ENCODE results near the gene RTN4RL1. TPM values are rescaled to one million over a fixed set of nuclear protein-coding genes. Genes with fewer than 3 reads are reported as not detected.

The RTN4RL1 gene
- total and polyA plus RNA-seq, 2 of the 13 experiments (the other 11 are each of a cell fraction or from before 2014, with no cell fraction given), result 0.01 TPM; not detected in 1

DNA sequence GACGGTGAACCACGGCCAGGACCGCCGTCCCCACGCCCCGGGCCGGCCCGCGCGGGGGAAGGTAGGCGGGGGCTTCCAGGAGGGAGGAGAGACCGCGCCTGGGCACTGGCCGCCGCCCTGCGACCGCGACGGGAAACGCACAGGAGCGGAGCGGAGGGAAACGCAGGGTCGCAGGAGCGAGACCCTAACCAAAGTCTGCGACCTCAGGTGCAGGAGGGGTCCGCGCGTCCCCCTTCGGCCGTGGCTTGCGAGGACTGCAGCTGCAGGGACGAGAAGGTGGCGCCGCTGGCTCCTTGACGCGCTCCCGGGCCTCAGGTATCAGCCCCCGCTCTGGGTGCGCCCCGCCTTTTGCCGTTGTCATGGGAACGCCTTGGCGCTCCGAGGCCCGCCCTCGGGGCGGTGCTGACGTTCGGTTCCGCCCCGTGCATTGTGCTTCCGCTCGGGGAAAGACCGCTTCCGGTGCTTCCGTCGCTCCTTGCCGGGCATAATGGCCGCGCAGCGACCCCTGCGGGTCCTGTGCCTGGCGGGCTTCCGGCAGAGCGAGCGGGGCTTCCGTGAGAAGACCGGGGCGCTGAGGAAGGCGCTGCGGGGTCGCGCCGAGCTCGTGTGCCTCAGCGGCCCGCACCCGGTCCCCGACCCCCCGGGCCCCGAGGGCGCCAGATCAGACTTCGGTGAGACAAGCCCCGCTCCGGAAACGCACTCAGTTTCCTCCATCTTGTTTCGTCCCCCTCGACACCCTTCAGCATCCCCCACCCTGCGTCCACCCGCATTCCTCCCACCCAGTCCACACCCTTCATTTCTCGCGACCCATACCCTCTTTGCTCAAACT is 16.6 kb upstream of the RTN4RL1 start, which contains the start of gene OVCA2 (continued):
- TF ChIP-seq, protein P1, sequence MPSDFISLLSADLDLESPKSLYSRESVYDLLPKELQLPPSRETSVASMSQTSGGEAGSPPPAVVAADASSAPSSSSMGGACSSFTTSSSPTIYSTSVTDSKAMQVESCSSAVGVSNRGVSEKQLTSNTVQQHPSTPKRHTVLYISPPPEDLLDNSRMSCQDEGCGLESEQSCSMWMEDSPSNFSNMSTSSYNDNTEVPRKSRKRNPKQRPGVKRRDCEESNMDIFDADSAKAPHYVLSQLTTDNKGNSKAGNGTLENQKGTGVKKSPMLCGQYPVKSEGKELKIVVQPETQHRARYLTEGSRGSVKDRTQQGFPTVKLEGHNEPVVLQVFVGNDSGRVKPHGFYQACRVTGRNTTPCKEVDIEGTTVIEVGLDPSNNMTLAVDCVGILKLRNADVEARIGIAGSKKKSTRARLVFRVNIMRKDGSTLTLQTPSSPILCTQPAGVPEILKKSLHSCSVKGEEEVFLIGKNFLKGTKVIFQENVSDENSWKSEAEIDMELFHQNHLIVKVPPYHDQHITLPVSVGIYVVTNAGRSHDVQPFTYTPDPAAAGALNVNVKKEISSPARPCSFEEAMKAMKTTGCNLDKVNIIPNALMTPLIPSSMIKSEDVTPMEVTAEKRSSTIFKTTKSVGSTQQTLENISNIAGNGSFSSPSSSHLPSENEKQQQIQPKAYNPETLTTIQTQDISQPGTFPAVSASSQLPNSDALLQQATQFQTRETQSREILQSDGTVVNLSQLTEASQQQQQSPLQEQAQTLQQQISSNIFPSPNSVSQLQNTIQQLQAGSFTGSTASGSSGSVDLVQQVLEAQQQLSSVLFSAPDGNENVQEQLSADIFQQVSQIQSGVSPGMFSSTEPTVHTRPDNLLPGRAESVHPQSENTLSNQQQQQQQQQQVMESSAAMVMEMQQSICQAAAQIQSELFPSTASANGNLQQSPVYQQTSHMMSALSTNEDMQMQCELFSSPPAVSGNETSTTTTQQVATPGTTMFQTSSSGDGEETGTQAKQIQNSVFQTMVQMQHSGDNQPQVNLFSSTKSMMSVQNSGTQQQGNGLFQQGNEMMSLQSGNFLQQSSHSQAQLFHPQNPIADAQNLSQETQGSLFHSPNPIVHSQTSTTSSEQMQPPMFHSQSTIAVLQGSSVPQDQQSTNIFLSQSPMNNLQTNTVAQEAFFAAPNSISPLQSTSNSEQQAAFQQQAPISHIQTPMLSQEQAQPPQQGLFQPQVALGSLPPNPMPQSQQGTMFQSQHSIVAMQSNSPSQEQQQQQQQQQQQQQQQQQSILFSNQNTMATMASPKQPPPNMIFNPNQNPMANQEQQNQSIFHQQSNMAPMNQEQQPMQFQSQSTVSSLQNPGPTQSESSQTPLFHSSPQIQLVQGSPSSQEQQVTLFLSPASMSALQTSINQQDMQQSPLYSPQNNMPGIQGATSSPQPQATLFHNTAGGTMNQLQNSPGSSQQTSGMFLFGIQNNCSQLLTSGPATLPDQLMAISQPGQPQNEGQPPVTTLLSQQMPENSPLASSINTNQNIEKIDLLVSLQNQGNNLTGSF (CRISPR knock-in tag; IDR thresholded peaks at IDR 0.05), result no peak
- TF ChIP-seq ZSCAN21 (CRISPR knock-in tag; IDR thresholded peaks at IDR 0.05; ENCODE audit: borderline replicate concordance), result no peak; the same call in 1 of the 2 replicates
- TF ChIP-seq ZNF552 (CRISPR knock-in tag; IDR thresholded peaks at IDR 0.05; ENCODE audit: borderline replicate concordance), result 0 out of 2 replicates have a peak, but pooled peaks have one; percentile 83
- TF ChIP-seq MTA3 (CRISPR knock-in tag; IDR thresholded peaks at IDR 0.05), result no peak
- TF ChIP-seq, protein P2, sequence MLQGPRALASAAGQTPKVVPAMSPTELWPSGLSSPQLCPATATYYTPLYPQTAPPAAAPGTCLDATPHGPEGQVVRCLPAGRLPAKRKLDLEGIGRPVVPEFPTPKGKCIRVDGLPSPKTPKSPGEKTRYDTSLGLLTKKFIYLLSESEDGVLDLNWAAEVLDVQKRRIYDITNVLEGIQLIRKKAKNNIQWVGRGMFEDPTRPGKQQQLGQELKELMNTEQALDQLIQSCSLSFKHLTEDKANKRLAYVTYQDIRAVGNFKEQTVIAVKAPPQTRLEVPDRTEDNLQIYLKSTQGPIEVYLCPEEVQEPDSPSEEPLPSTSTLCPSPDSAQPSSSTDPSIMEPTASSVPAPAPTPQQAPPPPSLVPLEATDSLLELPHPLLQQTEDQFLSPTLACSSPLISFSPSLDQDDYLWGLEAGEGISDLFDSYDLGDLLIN (CRISPR knock-in tag; IDR thresholded peaks at IDR 0.05; ENCODE audit: borderline replicate concordance), result no peak
- TF ChIP-seq ATRX (CRISPR knock-in tag; IDR thresholded peaks at IDR 0.05; ENCODE audit: borderline replicate concordance), result no peak
- TF ChIP-seq EZH2 (conservative IDR thresholded peaks at IDR 0.05; ENCODE audit: low read depth, low read length), result no peak
- TF ChIP-seq NFRKB (IDR thresholded peaks at IDR 0.05), result no peak
- no peak for TF ChIP-seq ZNF292 (CRISPR knock-in tag; IDR thresholded peaks at IDR 0.05; ENCODE audit: borderline replicate concordance, low read depth)
- TF ChIP-seq, protein P3, sequence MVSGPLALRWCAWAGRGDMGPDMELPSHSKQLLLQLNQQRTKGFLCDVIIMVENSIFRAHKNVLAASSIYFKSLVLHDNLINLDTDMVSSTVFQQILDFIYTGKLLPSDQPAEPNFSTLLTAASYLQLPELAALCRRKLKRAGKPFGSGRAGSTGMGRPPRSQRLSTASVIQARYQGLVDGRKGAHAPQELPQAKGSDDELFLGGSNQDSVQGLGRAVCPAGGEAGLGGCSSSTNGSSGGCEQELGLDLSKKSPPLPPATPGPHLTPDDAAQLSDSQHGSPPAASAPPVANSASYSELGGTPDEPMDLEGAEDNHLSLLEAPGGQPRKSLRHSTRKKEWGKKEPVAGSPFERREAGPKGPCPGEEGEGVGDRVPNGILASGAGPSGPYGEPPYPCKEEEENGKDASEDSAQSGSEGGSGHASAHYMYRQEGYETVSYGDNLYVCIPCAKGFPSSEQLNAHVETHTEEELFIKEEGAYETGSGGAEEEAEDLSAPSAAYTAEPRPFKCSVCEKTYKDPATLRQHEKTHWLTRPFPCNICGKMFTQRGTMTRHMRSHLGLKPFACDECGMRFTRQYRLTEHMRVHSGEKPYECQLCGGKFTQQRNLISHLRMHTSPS (CRISPR knock-in tag; IDR thresholded peaks at IDR 0.05; ENCODE audit: low read depth), result 0 out of 2 replicates have a peak, but pooled peaks have one; percentile 23
- no peak for TF ChIP-seq ZNF180 (CRISPR knock-in tag; IDR thresholded peaks at IDR 0.05; ENCODE audit: borderline replicate concordance, low read depth)
- TF ChIP-seq, protein P4, sequence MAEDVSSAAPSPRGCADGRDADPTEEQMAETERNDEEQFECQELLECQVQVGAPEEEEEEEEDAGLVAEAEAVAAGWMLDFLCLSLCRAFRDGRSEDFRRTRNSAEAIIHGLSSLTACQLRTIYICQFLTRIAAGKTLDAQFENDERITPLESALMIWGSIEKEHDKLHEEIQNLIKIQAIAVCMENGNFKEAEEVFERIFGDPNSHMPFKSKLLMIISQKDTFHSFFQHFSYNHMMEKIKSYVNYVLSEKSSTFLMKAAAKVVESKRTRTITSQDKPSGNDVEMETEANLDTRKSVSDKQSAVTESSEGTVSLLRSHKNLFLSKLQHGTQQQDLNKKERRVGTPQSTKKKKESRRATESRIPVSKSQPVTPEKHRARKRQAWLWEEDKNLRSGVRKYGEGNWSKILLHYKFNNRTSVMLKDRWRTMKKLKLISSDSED (CRISPR knock-in tag; IDR thresholded peaks at IDR 0.05), result no peak
- TF ChIP-seq, protein P5, sequence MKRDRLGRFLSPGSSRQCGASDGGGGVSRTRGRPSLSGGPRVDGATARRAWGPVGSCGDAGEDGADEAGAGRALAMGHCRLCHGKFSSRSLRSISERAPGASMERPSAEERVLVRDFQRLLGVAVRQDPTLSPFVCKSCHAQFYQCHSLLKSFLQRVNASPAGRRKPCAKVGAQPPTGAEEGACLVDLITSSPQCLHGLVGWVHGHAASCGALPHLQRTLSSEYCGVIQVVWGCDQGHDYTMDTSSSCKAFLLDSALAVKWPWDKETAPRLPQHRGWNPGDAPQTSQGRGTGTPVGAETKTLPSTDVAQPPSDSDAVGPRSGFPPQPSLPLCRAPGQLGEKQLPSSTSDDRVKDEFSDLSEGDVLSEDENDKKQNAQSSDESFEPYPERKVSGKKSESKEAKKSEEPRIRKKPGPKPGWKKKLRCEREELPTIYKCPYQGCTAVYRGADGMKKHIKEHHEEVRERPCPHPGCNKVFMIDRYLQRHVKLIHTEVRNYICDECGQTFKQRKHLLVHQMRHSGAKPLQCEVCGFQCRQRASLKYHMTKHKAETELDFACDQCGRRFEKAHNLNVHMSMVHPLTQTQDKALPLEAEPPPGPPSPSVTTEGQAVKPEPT (CRISPR knock-in tag; IDR thresholded peaks at IDR 0.05; ENCODE audit: low read depth), result no peak
- no peak for TF ChIP-seq ZNF24 (IDR thresholded peaks at IDR 0.05)
- no peak for TF ChIP-seq ZNF264 (CRISPR knock-in tag; IDR thresholded peaks at IDR 0.05)
- no peak for TF ChIP-seq ZNF468 (CRISPR knock-in tag; IDR thresholded peaks at IDR 0.05)

Data from HepG2 (cell line).